ENCODE data around the gene CD200R1L.
"Not testable (repeated sequence)": the region's sequence is repeated elsewhere in the genome, so short reads cannot be mapped to it uniquely, and the experiment has no call there.

CD200R1L gene

GRCh38 chr3:112846764-112847163 is at the start of gene CD200R1L:
CD200R1L (minus strand) TSS chr3:112846864; CDS start chr3:112829367, 17,497 bp downstream.
- DNase-seq: no peak

GRCh38 chr3:112894258-112894657 is 47.6 kb upstream of the CD200R1L start:
- DNase-seq: no peak

DNA sequence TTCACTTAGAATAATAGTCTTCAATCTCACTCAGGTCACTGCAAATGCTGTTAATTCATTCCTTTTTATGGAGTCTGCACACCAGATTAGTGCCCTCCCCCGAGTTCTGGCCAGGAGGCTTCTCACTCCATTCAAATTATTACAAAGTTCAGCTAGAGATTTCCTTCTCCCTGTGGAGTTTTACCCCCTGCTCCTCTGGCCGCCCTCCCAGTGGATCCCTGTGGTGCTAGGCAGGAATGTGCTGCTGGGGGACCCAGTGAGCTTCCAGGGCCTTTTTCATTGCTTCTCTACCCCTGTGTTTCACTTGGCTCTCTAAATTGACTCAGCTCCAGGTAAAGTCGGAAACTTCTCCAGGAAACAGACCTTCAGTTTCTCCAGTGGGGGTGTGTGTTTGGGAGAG is 42.7 kb upstream of the CD200R1L start:
- DNase-seq: no peak

DNA sequence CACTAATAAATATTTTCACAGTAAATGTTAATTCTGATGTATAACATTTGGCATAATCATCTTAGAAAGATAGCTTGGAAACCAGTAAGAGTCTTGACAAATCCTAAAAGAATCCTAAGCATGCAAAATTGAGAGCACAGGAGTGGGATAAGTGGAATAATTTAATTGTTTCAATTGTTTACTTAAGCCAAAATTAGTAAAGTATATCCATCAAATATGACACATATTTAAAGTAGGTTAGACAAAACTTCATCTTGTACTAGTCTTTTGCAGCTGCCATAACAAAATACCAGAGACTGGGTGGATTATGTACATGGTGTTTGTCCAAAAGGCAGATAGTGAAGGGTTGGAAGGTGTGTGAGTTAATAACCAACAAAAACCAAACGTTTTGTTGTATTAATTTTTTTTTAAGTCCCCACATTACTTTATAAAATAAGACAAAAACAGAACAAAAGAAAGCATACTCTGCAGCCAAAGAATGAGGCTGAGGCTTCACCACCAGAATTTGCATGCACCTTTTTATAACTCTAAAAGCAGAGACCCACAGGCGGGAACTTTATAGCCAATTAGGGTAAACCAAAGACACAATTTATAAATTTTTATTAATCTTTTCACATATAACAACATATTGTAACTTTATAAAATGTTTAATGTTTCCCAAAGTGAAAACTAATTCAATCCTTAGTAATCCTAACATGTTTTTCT is 41.9 kb upstream of the CD200R1L start:
- DNase-seq: no peak

GRCh38 chr3:112884678-112885290 is 38.1 kb upstream of the CD200R1L start:
- no peak for DNase-seq

DNA sequence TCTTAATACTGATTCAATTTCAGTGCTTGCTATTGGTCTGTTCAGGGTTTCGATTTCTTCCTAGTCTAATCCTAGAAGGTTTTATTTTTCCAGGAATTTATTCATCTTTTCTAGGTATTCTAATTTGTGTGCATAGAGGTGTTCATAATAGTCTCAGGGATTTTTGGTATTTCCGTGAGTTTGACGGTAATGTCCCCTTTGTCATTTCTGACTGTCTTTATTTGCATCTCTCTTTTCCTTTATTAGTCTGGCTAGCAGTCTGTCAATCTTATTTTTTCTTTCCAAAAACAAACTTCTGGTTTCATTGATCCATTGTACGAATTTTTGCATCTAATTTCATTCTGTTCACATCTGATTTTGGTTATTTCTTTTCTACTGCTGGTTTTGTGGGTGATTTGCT is 35.2 kb upstream of the CD200R1L start:
- DNase-seq: no peak

- no peak for DNase-seq
Measured at GRCh38 chr3:112875561-112875960, 28.9 kb upstream of the CD200R1L start.

- DNase-seq: no peak
Measured at GRCh38 chr3:112874725-112875124, 28.1 kb upstream of the CD200R1L start.

- no peak for DNase-seq
Measured at GRCh38 chr3:112873632-112874031, 27.0 kb upstream of the CD200R1L start.

GRCh38 chr3:112871735-112872134 is 25.1 kb upstream of the CD200R1L start:
- no peak for DNase-seq

DNA sequence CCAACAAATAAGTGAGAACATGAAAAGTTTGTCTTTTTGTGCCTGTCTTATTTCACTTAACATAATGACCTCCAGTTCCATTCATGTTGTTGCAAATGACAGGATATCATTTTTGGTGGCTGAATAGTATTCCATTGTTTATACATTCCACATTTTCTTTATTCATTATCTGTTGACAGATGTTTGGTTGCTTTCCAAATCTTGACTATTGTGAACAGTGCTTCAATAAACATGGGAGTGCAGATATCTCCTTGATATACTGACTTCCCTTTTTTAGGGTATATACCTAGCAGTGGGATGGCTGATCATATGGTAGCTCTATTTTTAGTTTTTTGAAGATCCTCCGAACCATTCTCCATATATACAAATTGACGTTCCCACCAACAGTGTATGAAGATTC is 19.1 kb upstream of the CD200R1L start:
- no peak for DNase-seq

GRCh38 chr3:112860898-112861297 is 14.2 kb upstream of the CD200R1L start:
- DNase-seq: no peak

- peak in 1 of 2 donors; percentile 31 for DNase-seq
Measured at GRCh38 chr3:112858410-112859069, 11.9 kb upstream of the CD200R1L start.

DNA sequence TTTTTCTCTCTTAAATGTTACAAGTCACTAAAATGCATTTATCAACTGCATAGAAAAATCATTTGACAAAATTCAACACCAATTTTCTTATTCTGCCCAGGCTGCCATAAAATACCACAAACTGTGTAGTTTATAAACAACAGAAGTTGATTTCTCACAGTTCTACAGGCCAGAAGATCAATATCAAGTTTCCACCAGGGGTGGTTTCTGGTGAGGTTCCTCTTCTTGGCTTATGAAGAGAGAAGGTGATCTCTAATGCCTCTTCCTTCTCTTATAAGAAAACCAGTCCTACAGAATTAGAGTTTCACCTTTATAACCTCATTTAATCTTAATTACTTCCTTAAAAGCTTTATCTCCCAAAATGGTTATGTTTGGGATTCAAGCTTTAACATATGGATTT is 10.9 kb upstream of the CD200R1L start:
- no peak for DNase-seq

DNA sequence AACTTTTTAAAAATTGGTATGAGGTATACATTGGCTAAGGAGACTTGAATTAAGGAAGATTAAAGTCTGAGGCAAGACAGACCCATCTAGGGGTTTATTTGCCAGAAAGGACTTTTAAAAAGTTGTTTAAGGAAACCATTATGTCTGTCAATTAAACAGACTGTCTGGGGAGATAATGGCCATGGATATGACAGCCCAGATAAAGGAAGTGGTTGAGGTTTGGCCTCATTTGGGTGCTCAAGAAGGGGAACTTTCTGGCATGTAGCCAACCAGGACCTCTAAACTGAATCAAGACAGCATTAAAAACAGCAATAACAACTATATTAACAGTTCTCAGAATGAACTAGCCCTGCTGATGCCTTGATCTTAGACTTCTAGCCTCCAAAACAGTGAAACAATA is 9.9 kb upstream of the CD200R1L start:
- DNase-seq: no peak

DNA sequence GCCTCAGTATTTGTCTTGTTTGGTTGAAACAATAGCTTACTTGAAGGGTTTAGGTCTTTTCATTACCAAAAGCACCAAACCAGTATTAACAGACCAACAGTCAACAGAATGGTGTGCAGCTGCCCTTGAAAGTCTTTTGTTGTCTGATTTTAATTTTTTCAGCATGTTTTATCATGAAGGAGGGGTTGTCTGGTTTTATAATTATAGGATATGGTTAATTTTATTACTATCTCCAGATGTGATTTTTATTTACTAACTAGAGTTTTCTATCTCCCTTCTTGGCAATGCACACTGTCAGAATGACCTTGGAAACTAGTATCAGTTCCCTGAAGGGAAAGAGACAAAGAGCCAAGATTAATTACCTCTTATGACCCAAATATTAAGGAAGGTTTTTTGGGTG is 9.2 kb upstream of the CD200R1L start:
- DNase-seq: no peak

DNA sequence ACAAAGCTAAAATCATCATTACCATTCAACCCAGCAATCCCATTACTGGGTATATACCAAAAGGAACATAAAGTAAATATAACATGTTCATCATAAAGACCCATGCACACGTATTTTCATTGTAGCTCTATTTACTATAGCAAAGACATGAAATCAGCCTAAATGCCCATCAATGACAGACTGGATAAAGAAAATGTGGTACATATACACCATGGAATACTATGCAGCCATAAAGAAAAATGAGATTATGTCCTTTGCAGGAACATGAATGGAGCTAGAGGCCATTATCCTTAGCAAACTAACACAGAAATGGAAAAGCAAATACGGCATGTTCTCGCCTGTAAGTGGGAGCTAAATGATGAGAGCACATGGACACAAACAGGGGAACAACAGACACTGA is 8.4 kb upstream of the CD200R1L start:
- DNase-seq: not testable (repeated sequence)

DNA sequence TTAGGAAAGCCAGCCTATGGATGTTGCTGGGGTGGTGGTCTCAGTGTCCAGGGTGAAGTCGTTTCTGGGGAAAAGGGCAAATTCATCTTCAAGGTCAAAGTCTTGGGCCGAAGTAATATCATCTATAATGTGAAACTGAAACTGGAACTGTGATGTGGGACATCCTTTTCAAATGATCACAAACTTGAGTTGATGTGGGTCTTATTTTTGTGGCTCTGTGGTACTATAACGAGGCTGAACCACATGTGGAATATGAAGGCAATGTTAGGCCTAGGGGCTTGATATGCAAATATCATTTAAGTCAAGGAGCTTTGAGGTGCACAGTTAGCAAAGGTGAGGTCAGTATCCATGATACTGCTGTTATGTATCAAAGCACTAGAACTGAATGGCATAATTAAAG is 1.5 kb upstream of the CD200R1L start:
- no peak for DNase-seq

- DNase-seq: no peak
Measured at GRCh38 chr3:112847692-112848091, 1.0 kb upstream of the CD200R1L start.

DNA sequence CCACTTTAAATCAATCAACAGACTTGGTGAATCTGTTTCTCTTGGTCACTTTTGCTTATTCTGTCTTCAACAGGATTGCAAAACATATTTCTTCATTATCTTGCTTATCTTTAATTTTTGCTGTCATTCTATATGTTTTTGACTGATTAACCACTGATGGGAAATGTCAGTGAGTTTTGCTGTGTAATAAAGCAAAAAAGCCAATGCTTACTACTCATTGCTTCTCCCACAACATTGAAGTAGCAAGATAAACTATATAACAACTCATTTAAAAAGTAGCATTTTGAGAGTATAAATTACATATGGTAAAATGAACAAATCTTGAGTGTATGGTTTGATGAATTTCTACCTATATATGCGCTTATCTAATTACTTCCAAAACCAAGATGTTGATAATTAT is 892 bp downstream of the CD200R1L start:
- DNase-seq: no peak

GRCh38 chr3:112829046-112829445 is 17.6 kb downstream of the CD200R1L start:
- DNase-seq: no peak

DNA sequence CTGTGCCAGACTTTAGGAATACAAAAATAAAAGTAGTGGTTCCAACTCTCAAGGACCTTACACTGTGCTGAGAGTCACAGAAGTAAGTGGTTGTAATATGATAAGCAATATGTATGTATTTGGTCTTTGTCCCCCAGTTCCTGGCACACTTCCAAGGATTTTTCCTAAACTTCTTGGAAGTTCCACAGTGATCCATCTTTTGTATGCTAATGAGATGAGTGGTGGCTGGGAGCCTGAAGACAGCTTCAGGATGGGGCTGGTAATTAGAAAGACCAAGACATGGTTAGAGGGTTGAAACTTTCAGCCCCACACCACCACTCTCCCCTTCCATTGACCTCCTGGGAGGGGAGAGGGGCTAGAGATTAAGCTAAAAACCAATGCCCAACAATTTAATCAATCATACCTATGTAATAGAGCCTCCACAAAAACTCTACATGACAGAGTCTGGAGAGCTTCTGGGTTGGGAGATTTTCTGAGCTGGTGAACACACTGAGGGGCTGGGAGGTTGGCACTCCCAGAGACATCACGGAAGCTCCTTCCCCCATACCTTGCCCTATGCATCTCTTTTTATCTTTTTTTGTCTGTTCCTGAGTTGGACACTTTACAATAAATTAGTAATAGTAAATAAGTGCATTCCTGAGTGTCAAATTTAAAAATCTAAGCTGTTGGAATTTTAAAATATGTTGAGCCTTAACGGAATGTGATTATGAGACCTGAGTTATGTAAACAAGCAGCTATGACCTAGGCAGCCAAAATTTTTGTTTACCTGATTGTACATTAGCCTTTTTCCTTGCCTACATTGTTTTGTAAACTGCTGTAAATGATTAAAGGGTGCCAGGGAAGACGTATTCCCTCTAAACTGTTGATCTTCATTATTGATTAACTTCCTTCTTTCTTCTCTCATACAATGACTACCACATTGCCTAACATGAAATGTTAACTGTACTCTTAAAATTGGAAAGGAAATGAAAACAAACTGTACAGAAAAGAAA is 24.3 kb downstream of the CD200R1L start:
- no peak for DNase-seq

DNA sequence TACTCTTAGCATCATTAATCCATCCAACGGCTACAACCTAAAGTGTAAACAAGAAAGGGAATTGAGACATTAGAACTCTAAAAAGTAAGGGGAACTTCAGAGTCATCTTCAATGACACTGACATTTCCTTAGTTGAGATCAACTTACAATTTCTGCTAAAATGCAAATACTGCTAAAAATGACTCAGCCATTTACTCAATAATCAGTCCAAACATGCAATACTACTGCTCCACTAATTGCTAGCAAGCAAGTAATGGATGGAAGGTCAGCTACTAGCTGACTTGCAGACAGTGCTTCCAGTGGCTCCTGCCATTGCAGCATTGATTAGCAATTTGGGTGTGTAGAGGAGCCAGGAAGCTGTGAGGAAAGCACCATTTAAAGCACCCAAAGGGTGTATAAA is 28.4 kb downstream of the CD200R1L start:
- no peak for DNase-seq

Data from stimulated activated CD4-positive, alpha-beta T cell treated with anti-CD3 and anti-CD28 coated beads, Interleukin-2, amount 100 ng/mL, for 24 hours (primary cell).